Measurements from ENCODE around the gene ATP6V0A4.

DNA sequence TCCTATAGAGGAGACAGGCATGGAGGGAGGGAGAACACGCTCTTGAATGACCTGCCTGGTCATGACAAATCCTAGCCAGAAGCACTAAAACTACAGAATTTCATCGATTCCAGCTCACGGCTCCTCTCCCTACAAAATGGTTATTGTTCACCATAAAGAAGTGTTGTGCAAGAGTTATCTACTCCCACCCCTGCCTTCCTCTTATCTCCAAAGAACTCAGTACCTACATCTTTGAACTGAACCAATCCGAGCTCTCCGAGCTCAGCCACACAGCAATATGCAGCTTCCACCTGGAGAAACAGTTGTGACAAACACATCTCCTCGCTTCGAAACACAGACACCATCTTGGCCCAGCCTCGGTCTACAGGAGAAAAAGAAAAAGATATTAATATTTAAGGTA is 27.1 kb downstream of the ATP6V0A4 start:
- TF ChIP-seq FOSL2 (IDR thresholded peaks at IDR 0.05; ENCODE audit: borderline replicate concordance, low read depth): no peak
- TF ChIP-seq TCF12 (IDR thresholded peaks at IDR 0.05): no peak
- TF ChIP-seq, protein P1, sequence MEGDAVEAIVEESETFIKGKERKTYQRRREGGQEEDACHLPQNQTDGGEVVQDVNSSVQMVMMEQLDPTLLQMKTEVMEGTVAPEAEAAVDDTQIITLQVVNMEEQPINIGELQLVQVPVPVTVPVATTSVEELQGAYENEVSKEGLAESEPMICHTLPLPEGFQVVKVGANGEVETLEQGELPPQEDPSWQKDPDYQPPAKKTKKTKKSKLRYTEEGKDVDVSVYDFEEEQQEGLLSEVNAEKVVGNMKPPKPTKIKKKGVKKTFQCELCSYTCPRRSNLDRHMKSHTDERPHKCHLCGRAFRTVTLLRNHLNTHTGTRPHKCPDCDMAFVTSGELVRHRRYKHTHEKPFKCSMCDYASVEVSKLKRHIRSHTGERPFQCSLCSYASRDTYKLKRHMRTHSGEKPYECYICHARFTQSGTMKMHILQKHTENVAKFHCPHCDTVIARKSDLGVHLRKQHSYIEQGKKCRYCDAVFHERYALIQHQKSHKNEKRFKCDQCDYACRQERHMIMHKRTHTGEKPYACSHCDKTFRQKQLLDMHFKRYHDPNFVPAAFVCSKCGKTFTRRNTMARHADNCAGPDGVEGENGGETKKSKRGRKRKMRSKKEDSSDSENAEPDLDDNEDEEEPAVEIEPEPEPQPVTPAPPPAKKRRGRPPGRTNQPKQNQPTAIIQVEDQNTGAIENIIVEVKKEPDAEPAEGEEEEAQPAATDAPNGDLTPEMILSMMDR (IDR thresholded peaks at IDR 0.05): no peak
- TF ChIP-seq NRF1 (IDR thresholded peaks at IDR 0.05; ENCODE audit: low read depth, low read length): no peak
- no peak for TF ChIP-seq RFX5 (IDR thresholded peaks at IDR 0.05; ENCODE audit: low read length)
- TF ChIP-seq, protein P2, sequence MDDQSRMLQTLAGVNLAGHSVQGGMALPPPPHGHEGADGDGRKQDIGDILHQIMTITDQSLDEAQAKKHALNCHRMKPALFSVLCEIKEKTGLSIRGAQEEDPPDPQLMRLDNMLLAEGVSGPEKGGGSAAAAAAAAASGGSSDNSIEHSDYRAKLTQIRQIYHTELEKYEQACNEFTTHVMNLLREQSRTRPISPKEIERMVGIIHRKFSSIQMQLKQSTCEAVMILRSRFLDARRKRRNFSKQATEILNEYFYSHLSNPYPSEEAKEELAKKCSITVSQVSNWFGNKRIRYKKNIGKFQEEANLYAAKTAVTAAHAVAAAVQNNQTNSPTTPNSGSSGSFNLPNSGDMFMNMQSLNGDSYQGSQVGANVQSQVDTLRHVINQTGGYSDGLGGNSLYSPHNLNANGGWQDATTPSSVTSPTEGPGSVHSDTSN (IDR thresholded peaks at IDR 0.05): no peak
- no peak for TF ChIP-seq REST (IDR thresholded peaks at IDR 0.05; ENCODE audit: low read depth, low read length)
- TF ChIP-seq TEAD4 (IDR thresholded peaks at IDR 0.05; ENCODE audit: borderline replicate concordance, insufficient read depth): no peak
- TF ChIP-seq ZBTB33 (IDR thresholded peaks at IDR 0.05; ENCODE audit: borderline replicate concordance, low read depth): no peak
- TF ChIP-seq GABPA (IDR thresholded peaks at IDR 0.05; ENCODE audit: low read depth): no peak
- no peak for TF ChIP-seq EP300 (IDR thresholded peaks at IDR 0.05; ENCODE audit: borderline replicate concordance in 1 of 2, low read depth in 1 of 2, low read length in 1 of 2)
- TF ChIP-seq EZH2phosphoT487 (IDR thresholded peaks at IDR 0.05; ENCODE audit: borderline replicate concordance, low read depth): no peak
- no peak for TF ChIP-seq POLR2AphosphoS5 (IDR thresholded peaks at IDR 0.05; ENCODE audit: low read depth, low read length)
- TF ChIP-seq NFIC (IDR thresholded peaks at IDR 0.05; ENCODE audit: borderline replicate concordance): no peak
